MCF 10A (cell line): ENCODE data around the gene NCKAP5L. TPM values are rescaled to one million over a fixed set of nuclear protein-coding genes. Genes with fewer than 3 reads are reported as not detected.
A peak's percentile ranks its signal among the peaks of the same experiment; 100 is the strongest.

Source experiments
- BruUV-seq: library from RNA; stranded (reverse); fragments of 400-500 nt; replicated peaks from 2 replicates; lab custom pipeline; 2021; lab: Mats Ljungman, UMichigan
- CTCF ChIA-PET: fragments of 300-600 bp; sonication (Branson Sonifier 250); formaldehyde crosslinking; extraction: SDS; loops from one replicate; lab custom pipeline; 2021; ENCODE audit warnings: antibody characterized with exemption, inconsistent platforms; lab: Yijun Ruan, JAX
- POLR2A ChIA-PET: fragments of 300-600, 350-650 bp; sonication (Branson Sonifier 250); formaldehyde crosslinking; extraction: SDS; loops from one replicate; lab custom pipeline; 2020; ENCODE audit warnings: antibody characterized with exemption, inconsistent platforms; lab: Yijun Ruan, JAX
- DNase-seq: peaks from one replicate; pipeline ENCODE4 v3.0.0-alpha.2; 2018; ENCODE audit not compliant: unreplicated experiment
- H3K27ac Mint-ChIP-seq: one replicate; pipeline ENCODE4 v1.8.0; 2022; ENCODE audit warnings: mild to moderate bottlenecking, low read depth, mixed read lengths; ENCODE audit not compliant: unreplicated experiment
- H3K27me3 Mint-ChIP-seq: one replicate; pipeline ENCODE4 v1.8.0; 2022; ENCODE audit warnings: mixed read lengths; ENCODE audit not compliant: insufficient read depth, unreplicated experiment
- H3K36me3 Mint-ChIP-seq: one replicate; pipeline ENCODE4 v1.8.0; 2022; ENCODE audit warnings: mild to moderate bottlenecking, moderate library complexity, mixed read lengths; ENCODE audit not compliant: insufficient read depth, unreplicated experiment
- H3K4me1 Mint-ChIP-seq: one replicate; pipeline ENCODE4 v1.8.0; 2022; ENCODE audit warnings: mixed read lengths; ENCODE audit not compliant: insufficient read depth, unreplicated experiment
- H3K4me3 Mint-ChIP-seq: one replicate; pipeline ENCODE4 v1.8.0; 2022; ENCODE audit warnings: mild to moderate bottlenecking, moderate library complexity, mixed read lengths; ENCODE audit not compliant: unreplicated experiment
- H3K9me3 Mint-ChIP-seq: one replicate; pipeline ENCODE4 v1.8.0; 2022; ENCODE audit warnings: mixed read lengths; ENCODE audit not compliant: unreplicated experiment
- intact Hi-C: fragments of 100-400 bp; cut with micrococcal nuclease; formaldehyde crosslinking; loops from 2 replicates; pipeline ENCODE4 v1.14.1; 2022
- total RNA-seq: library from RNA; stranded (reverse); gene quantifications from 2 replicates; pipeline ENCODE4 v1.2.3, GENCODE V29; 2022
- TF ChIP-seq, protein P1 (sequence below): fragments of 200-600 bp; IDR thresholded peaks from one replicate; pipeline ENCODE4 v1.8.0; 2022; ENCODE audit warnings: antibody characterized with exemption, mild to moderate bottlenecking; ENCODE audit not compliant: unreplicated experiment

The NCKAP5L gene
- total RNA-seq, 1 experiment from 2014 or later = 19.9 TPM

DNA sequence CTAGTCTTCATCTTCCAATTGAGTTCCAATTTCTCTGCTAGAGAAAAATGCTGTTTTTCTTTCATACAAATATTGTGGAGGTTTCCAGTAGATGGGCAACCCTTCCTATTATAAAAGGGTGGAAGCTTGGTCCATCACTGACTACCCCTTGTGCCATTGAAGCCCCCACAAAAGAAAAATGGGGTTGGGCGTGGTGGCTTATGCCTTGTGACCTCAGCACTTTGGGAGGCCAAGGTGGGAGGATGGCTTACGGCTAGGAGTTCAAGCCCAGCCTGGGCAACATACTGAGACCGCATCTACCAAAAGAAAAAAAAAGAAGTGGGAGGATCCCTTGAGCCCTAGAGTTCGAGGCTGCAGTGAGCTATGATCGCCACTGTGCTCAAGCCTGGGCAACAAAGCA is 22.8 kb downstream of the NCKAP5L start:
- CTCF ChIA-PET = interaction anchor here (0.5 to 1.1 kb wide), 4 partner anchors 8 to 212 kb away, joined by 3 read pairs; no protein-coding TSS in a partner anchor
- H3K4me1 Mint-ChIP-seq = no peaks in the 10 kb centered on the region
- intact Hi-C loops = no loop called here
- peaks cover 39% of the 10 kb centered on the region for H3K36me3 Mint-ChIP-seq
- no peaks in the 10 kb centered on the region for H3K27me3 Mint-ChIP-seq
- H3K4me3 Mint-ChIP-seq = no peak overlapping the region
- H3K27ac Mint-ChIP-seq = no peak overlapping the region
- POLR2A ChIA-PET = no interaction called here
- no TSS peak for BruUV-seq
- TF ChIP-seq, protein P1, sequence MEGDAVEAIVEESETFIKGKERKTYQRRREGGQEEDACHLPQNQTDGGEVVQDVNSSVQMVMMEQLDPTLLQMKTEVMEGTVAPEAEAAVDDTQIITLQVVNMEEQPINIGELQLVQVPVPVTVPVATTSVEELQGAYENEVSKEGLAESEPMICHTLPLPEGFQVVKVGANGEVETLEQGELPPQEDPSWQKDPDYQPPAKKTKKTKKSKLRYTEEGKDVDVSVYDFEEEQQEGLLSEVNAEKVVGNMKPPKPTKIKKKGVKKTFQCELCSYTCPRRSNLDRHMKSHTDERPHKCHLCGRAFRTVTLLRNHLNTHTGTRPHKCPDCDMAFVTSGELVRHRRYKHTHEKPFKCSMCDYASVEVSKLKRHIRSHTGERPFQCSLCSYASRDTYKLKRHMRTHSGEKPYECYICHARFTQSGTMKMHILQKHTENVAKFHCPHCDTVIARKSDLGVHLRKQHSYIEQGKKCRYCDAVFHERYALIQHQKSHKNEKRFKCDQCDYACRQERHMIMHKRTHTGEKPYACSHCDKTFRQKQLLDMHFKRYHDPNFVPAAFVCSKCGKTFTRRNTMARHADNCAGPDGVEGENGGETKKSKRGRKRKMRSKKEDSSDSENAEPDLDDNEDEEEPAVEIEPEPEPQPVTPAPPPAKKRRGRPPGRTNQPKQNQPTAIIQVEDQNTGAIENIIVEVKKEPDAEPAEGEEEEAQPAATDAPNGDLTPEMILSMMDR = no peak
- no peak for DNase-seq
- H3K9me3 Mint-ChIP-seq = no peaks in the 10 kb centered on the region

DNA sequence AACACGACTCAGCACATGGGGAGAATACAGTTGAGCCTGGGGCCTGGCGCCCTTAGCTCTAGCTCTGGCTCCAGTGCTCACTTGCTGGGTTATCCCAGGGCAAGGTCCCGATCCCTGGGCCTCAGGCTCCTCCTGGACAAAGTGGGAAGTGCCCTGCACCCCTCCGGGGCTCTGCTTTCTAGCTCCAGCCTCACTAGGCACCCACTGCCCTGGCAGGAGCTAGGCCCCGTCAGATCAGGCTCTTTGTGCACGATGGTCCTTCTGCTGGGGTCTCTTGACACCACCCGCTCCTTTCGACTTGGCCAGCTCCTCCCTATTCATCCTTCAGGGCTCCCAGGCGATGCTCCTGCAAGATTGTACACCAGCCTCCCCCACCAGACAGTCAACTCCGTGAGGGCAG is 23.4 kb downstream of the NCKAP5L start:
- Mint-ChIP-seq H3K36me3 (peaks cover 39% of the 10 kb centered on the region), H3K27me3 (no peaks in the 10 kb centered on the region), H3K4me1 (no peaks in the 10 kb centered on the region), H3K27ac (no peak overlapping the region), H3K9me3 (no peaks in the 10 kb centered on the region), H3K4me3 (no peak overlapping the region)
- no peak for DNase-seq
- POLR2A ChIA-PET = interaction anchor here (0.8 kb wide), 1 partner anchor 93 kb away, joined by 3 read pairs; no protein-coding TSS in a partner anchor
- TF ChIP-seq, protein P1 = no peak
- CTCF ChIA-PET = interaction anchor here (0.7 to 1.1 kb wide), 3 partner anchors 28 to 64 kb away, joined by 3 to 4 read pairs (median 3); partner anchors contain the start of gene TMBIM6
- BruUV-seq = TSS peak; percentile 23
- intact Hi-C loops = no loop called here

DNA sequence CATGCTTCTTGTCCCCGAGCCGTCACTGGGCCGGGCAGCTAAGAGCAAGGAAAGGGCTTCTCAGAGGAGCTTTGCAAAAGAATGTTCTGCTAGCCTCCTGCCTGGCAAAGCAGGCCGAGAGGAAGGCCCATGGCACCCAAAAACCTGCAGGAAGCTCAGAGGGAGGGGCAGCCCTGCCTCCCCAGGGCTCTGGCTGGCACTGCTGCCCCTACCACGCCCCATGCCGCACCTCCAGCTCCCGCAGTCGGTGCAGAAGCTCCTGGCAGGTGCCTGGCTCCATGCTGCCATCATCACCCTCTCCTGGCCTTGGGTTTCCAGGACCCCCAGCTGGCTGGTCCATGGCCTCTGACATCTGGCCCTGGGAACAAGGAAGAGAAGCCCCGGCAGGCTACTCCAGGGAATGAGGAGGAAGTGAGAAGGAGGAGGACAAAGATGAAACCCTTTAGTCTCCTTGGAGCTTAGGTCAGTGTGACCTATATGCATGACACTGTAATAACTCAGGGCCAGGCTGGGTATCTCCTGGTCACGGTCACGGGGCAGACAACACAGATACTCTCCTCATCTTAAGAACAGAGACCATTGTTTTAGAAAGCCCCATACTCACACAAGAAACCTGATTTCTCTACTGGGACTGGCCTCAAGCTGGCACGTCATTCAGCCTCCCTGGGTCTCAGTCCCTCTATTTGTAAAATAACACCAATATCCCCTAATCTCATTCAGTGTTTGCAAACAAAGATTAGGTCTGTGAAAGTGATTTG is 24.3 kb downstream of the NCKAP5L start:
- ChIA-PET CTCF (interaction anchor here (0.7 kb wide), 1 partner anchor 63 kb away, joined by 4 read pairs; the partner anchor contains the start of gene TMBIM6), POLR2A (interaction anchor here (0.6 to 0.8 kb wide), 4 partner anchors 92 to 1435 kb away, joined by 3 read pairs; partner anchors contain the start of gene DAZAP2)
- no peak overlapping the region for H3K27ac Mint-ChIP-seq

More for the DNA sequence above, 24.3 kb downstream of the NCKAP5L start:
- H3K9me3 Mint-ChIP-seq = no peaks in the 10 kb centered on the region
- intact Hi-C loops = no loop called here
- no TSS peak for BruUV-seq
- no peaks in the 10 kb centered on the region for H3K27me3 Mint-ChIP-seq
- H3K4me1 Mint-ChIP-seq = no peaks in the 10 kb centered on the region
- no peak overlapping the region for H3K4me3 Mint-ChIP-seq
- TF ChIP-seq, protein P1 = no peak
- DNase-seq = no peak
- peaks cover 43% of the 10 kb centered on the region for H3K36me3 Mint-ChIP-seq
